Activated naive CD8-positive, alpha-beta T cell treated with anti-CD3 and anti-CD28 coated beads, Interleukin-2, amount 10 ng/mL, durations not matched to agents 7 days and 5 days (primary cell): ENCODE results near the gene TMC2. TPM values are rescaled to one million over a fixed set of nuclear protein-coding genes. Genes with fewer than 3 reads are reported as not detected.

Experiments
- ATAC-seq: fragments of 150-1000 bp; cut with Tn5 transposase; one replicate; pipeline ENCODE4 v1.10.0; 2021; ENCODE audit warnings: low read depth, moderate library complexity
- POLR2A ChIA-PET: fragments of 350-600 bp; sonication (Branson Sonifier 250); formaldehyde crosslinking; loops from one replicate; lab custom pipeline; 2021; ENCODE audit warnings: antibody characterized with exemption; lab: Charles Lee
- DNase-seq: peaks from one replicate; pipeline ENCODE4 v3.0.0; 2021
- H3K27ac Mint-ChIP-seq: one replicate; pipeline ENCODE4 v1.8.0; 2022; ENCODE audit warnings: mild to moderate bottlenecking, mixed read lengths
- H3K27me3 Mint-ChIP-seq: one replicate; pipeline ENCODE4 v1.8.0; 2022; ENCODE audit warnings: mild to moderate bottlenecking, moderate library complexity, mixed read lengths
- H3K36me3 Mint-ChIP-seq: one replicate; pipeline ENCODE4 v1.8.0; 2021; ENCODE audit warnings: mild to moderate bottlenecking, mixed read lengths
- H3K4me1 Mint-ChIP-seq: one replicate; pipeline ENCODE4 v1.8.0; 2021; ENCODE audit warnings: mixed read lengths
- H3K4me3 Mint-ChIP-seq: one replicate; pipeline ENCODE4 v1.8.0; 2022; ENCODE audit warnings: mild to moderate bottlenecking, moderate library complexity, mixed read lengths
- H3K9me3 Mint-ChIP-seq: one replicate; pipeline ENCODE4 v1.8.0; 2021; ENCODE audit warnings: mixed read lengths
- total RNA-seq, 2 experiments: library from RNA; stranded (reverse); gene quantifications; one replicate each; pipeline ENCODE4 v1.2.3, GENCODE V29; 2021

TMC2 gene
- total RNA-seq, 2 experiments from 2014 or later, result not detected

DNA sequence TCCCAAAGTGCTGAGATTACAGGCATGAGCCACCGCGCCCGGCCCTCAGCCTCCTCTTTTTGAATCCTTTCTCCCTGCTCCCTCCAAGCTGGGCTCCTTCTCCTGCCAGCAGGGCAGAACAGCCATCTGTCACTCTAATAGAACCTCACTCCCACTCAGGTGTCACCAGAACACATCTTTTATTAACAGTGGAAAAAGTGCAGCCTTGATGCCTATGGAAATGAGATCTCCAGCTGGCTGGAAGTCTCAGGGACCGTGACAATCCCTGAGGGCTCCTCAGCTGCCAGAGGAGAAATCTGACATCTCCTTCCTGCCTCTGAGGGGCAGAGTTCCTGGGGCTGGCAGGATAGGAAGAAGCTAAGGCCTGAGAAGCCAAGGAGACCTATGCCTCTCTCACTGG lies 28.0 kb downstream of the TMC2 start:
- POLR2A ChIA-PET, result no interaction called here
- no peaks in the 10 kb centered on the region for H3K36me3 Mint-ChIP-seq
- peaks cover 51% of the 10 kb centered on the region for H3K27me3 Mint-ChIP-seq
- no peaks in the 10 kb centered on the region for H3K4me1 Mint-ChIP-seq
- H3K9me3 Mint-ChIP-seq, result no peaks in the 10 kb centered on the region
- ATAC-seq (no peak), DNase-seq (no peak)
- H3K27ac Mint-ChIP-seq, result no peak overlapping the region
- H3K4me3 Mint-ChIP-seq, result no peak overlapping the region

- Mint-ChIP-seq H3K36me3 (no peaks in the 10 kb centered on the region), H3K4me1 (no peaks in the 10 kb centered on the region), H3K9me3 (no peaks in the 10 kb centered on the region), H3K27me3 (peaks cover 53% of the 10 kb centered on the region), H3K27ac (no peak overlapping the region), H3K4me3 (no peak overlapping the region)
- ATAC-seq, result no peak
- POLR2A ChIA-PET, result no interaction called here
- no peak for DNase-seq
Observed at GRCh38 chr20:2575682-2576081, 39.3 kb downstream of the TMC2 start.

DNA sequence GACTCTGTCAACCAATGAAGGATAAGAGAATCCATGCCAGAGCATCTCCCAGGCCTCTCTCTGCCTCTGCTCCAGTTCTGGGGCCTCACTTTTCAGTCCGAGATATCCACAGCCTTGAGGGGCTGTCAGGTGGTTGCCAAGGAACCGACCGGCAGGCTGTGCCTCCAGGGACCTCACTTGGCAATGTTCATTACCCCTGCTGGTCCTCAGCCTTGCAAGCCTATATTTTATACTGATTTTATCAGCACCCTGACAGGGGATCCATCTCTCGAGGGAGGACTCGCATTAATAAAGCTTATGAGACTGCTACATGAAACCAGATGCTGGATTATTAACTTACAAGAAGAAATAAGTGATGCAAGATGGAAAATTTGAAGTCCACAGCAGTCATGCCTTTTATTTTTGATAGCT lies 39.9 kb downstream of the TMC2 start:
- DNase-seq (no peak), ATAC-seq (no peak)
- no peaks in the 10 kb centered on the region for H3K4me1 Mint-ChIP-seq
- no peak overlapping the region for H3K27ac Mint-ChIP-seq
- POLR2A ChIA-PET, result no interaction called here
- H3K27me3 Mint-ChIP-seq, result peaks cover 53% of the 10 kb centered on the region
- H3K4me3 Mint-ChIP-seq, result no peak overlapping the region
- no peaks in the 10 kb centered on the region for H3K9me3 Mint-ChIP-seq
- no peaks in the 10 kb centered on the region for H3K36me3 Mint-ChIP-seq

- H3K27me3 Mint-ChIP-seq, result peaks cover 49% of the 10 kb centered on the region
- no peaks in the 10 kb centered on the region for H3K36me3 Mint-ChIP-seq
Observed at GRCh38 chr20:2578475-2579192, 42.3 kb downstream of the TMC2 start.

GRCh38 chr20:2585811-2586210 lies 49.4 kb downstream of the TMC2 start:
- no peak for ATAC-seq

More at GRCh38 chr20:2578475-2579192, 42.3 kb downstream of the TMC2 start:
- H3K4me3 Mint-ChIP-seq, result no peak overlapping the region
- H3K9me3 Mint-ChIP-seq, result no peaks in the 10 kb centered on the region
- no peaks in the 10 kb centered on the region for H3K4me1 Mint-ChIP-seq
- no peak overlapping the region for H3K27ac Mint-ChIP-seq
- no peak for ATAC-seq
- DNase-seq, result no peak
- POLR2A ChIA-PET, result no interaction called here

GRCh38 chr20:2593756-2594155 lies 57.4 kb downstream of the TMC2 start:
- POLR2A ChIA-PET, result no interaction called here
- no peak for DNase-seq
- H3K27me3 Mint-ChIP-seq, result peaks cover 23% of the 10 kb centered on the region
- ATAC-seq, result no peak
- no peaks in the 10 kb centered on the region for H3K9me3 Mint-ChIP-seq
- H3K4me1 Mint-ChIP-seq, result peaks cover 2% of the 10 kb centered on the region
- no peaks in the 10 kb centered on the region for H3K36me3 Mint-ChIP-seq
- no peak overlapping the region for H3K4me3 Mint-ChIP-seq
- no peak overlapping the region for H3K27ac Mint-ChIP-seq

More at GRCh38 chr20:2585811-2586210, 49.4 kb downstream of the TMC2 start:
- Mint-ChIP-seq H3K4me3 (no peak overlapping the region), H3K4me1 (no peaks in the 10 kb centered on the region), H3K36me3 (no peaks in the 10 kb centered on the region), H3K27me3 (peaks cover 35% of the 10 kb centered on the region), H3K9me3 (no peaks in the 10 kb centered on the region), H3K27ac (no peak overlapping the region)
- no peak for DNase-seq
- POLR2A ChIA-PET, result no interaction called here

DNA sequence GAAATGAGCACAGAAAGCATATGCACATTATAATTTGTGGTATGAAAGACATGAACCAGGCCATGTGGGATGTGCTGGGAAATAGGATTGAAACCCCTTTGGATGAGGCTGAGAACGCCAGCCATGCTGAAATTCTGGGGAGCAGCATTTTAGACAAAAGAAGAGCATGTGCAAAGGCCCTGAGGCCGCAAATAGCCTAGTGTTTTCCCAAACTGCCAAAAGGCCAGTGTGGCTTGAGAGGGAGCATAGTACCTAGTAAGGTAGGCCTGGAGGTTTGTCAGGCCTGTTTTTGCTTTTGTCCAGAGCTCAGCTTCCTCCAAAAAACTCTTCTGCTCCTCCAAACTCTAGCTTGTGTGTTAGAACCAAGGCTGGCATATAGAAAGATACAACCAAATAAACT lies 58.7 kb downstream of the TMC2 start:
- no peaks in the 10 kb centered on the region for H3K36me3 Mint-ChIP-seq
- no peak overlapping the region for H3K27ac Mint-ChIP-seq
- no peaks in the 10 kb centered on the region for H3K9me3 Mint-ChIP-seq
- peaks cover 2% of the 10 kb centered on the region for H3K4me1 Mint-ChIP-seq
- DNase-seq, result no peak
- peaks cover 19% of the 10 kb centered on the region for H3K27me3 Mint-ChIP-seq
- H3K4me3 Mint-ChIP-seq, result no peak overlapping the region
- POLR2A ChIA-PET, result no interaction called here
- ATAC-seq, result no peak

GRCh38 chr20:2596673-2597279 lies 60.4 kb downstream of the TMC2 start:
- no peak overlapping the region for H3K27ac Mint-ChIP-seq
- peaks cover 2% of the 10 kb centered on the region for H3K4me1 Mint-ChIP-seq
- no peaks in the 10 kb centered on the region for H3K36me3 Mint-ChIP-seq
- no peak for DNase-seq
- POLR2A ChIA-PET, result interaction anchor here (0.7 kb wide), 1 partner anchor 39 kb away, joined by 7 read pairs; no protein-coding TSS in a partner anchor
- H3K9me3 Mint-ChIP-seq, result no peaks in the 10 kb centered on the region
- H3K27me3 Mint-ChIP-seq, result peaks cover 10% of the 10 kb centered on the region
- no peak overlapping the region for H3K4me3 Mint-ChIP-seq
- ATAC-seq, result no peak

DNA sequence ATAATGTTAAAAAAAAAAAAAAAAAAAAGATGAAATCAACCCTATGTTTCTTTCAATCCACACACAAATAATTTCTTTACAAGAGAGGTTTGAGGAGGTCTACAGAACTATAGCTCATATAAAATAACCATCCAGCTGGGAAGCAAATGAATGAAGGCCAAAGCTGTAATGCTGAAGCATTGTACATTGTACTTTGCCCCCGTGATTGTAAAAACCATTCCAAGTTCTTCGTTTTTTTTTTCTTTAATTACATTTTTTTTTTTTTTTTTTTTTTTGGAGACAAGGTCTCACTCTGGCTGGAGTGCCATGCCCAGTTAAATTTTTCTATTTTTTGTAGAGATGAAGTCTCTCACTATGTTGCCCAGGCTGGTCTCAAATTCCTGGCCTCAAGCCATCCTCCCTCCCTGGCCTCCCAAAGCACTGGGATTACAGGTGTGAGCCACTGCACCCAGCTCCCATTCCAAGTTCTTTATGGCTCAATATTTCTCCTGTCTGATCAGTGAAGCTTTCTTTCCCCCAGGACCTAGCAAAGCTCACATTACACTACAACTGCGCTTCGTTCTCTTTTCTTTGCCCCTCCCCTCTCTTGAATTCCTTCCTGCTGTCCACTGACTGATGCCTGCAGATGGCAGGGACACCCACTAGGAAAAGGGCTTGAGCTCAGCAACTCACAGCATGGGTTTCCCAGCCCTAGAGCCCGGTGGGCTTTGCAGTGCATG lies 63.1 kb downstream of the TMC2 start:
- Mint-ChIP-seq H3K9me3 (no peaks in the 10 kb centered on the region), H3K27ac (no peak overlapping the region), H3K4me1 (peaks cover 2% of the 10 kb centered on the region), H3K4me3 (no peak overlapping the region), H3K27me3 (peaks cover 5% of the 10 kb centered on the region), H3K36me3 (no peaks in the 10 kb centered on the region)
- POLR2A ChIA-PET, result no interaction called here
- ATAC-seq, result no peak
- DNase-seq, result no peak

DNA sequence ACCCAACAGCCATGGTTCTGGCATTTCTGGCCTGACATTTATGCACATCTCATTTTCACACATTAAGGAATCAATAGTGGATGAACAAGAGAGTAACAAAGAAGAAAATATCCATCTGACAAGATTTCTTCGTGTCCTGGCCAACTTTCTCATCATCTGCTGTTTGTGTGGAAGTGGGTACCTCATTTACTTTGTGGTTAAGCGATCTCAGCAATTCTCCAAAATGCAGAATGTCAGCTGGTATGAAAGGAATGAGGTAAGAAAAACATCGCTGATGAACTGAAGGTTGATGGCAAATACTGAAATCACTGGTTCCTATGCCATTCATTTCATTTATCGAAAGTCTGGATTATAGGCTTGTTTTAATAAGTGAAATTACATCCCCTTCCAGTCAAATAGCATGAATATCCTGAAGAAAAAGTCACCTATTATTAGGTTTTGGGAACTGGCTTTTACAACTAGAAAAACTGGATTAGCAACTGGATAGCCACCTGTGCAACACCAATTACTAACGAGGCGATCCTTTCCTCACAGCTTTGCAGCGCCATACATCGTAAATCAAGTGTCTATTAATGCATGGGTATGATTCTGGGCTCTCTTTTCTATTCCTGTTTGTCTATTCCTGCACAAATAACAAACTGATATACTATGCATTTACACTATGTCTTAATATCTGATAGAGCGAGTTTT lies 65.8 kb downstream of the TMC2 start:
- Mint-ChIP-seq H3K36me3 (no peaks in the 10 kb centered on the region), H3K27ac (no peak overlapping the region), H3K4me1 (no peaks in the 10 kb centered on the region), H3K9me3 (peaks cover 1% of the 10 kb centered on the region), H3K27me3 (peaks cover 5% of the 10 kb centered on the region), H3K4me3 (no peak overlapping the region)
- no peak for ATAC-seq
- no peak for DNase-seq
- POLR2A ChIA-PET, result no interaction called here

DNA sequence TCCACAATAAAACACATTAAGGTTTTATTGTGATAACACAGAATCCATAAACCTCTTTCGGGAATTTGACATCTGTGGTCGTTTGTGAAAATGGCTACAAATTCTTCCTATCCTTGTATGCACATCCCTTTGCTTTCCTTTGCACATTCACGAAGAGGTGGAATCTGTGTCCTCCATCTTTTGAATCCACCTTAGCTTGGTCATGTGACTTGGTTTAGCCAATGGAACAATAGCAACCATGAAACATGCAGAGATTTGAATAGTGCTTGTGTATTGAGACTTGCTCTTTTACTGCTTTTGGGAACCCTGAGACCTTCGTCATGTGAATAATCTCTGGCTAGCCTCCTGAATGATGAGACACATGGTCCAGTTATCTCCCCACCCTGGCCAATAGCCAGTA lies 66.4 kb downstream of the TMC2 start:
- Mint-ChIP-seq H3K27ac (no peak overlapping the region), H3K27me3 (peaks cover 5% of the 10 kb centered on the region), H3K4me1 (no peaks in the 10 kb centered on the region), H3K9me3 (peaks cover 3% of the 10 kb centered on the region), H3K4me3 (no peak overlapping the region), H3K36me3 (no peaks in the 10 kb centered on the region)
- no peak for ATAC-seq
- POLR2A ChIA-PET, result no interaction called here
- DNase-seq, result no peak

DNA sequence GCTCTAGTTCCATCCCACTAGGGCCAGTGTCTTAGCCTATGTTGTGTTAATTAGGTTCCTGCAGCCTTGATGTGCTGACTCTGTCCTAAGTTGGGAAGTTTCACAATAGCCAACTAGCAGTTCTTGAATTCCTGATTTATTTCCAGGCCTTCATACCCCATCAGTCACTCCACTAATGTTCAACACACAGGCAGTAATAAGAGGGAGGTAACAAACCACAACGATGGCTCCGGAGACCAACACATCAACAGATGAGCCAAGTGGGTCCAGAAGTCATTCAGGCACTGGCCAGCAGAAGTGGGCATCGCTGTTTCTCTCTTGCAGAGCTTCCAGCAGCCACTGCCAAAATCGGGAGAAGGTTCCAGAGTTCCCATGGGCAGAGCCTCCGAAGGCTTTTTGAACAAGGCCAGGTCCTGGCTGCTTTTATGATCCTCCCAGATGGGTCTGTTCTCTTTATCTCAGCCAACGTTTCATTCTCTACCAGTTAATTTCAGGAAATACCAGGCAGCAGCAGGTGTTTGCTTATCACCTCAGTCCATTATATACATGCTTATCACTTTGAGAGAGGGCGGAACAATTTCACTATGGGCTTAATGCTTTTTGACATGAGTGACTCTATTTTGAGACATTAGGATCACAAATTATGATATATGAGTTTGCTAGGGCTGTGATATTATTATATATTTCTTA lies 67.6 kb downstream of the TMC2 start:
- no peak overlapping the region for H3K4me3 Mint-ChIP-seq
- ATAC-seq (no peak), DNase-seq (no peak)
- no peaks in the 10 kb centered on the region for H3K4me1 Mint-ChIP-seq
- no peak overlapping the region for H3K27ac Mint-ChIP-seq
- peaks cover 1% of the 10 kb centered on the region for H3K27me3 Mint-ChIP-seq
- POLR2A ChIA-PET, result no interaction called here
- H3K9me3 Mint-ChIP-seq, result peaks cover 3% of the 10 kb centered on the region
- H3K36me3 Mint-ChIP-seq, result no peaks in the 10 kb centered on the region

DNA sequence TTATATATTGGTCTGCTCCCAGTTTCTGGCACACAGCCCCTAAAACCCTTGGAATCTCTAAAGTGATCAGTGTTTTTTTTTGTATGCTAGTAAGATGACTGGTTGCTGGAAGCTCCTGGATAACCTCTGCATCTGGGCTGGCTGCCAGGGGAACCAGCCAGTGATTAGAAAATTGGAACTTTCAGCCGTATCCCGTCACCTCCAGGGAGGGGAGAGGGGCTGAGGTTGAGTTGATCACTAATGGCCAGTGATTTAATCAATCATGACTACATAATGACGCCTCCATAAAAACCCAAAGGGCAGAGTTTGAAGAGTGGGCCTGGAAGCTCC lies 68.1 kb downstream of the TMC2 start:
- peaks cover 3% of the 10 kb centered on the region for H3K9me3 Mint-ChIP-seq
- POLR2A ChIA-PET, result no interaction called here
- H3K4me3 Mint-ChIP-seq, result no peak overlapping the region
- H3K27ac Mint-ChIP-seq, result no peak overlapping the region
- no peak for ATAC-seq
- DNase-seq, result no peak
- H3K36me3 Mint-ChIP-seq, result no peaks in the 10 kb centered on the region
- H3K4me1 Mint-ChIP-seq, result no peaks in the 10 kb centered on the region
- H3K27me3 Mint-ChIP-seq, result no peaks in the 10 kb centered on the region
